ENCODE results near the gene ZCCHC7.
"Not testable (repeated sequence)": the region's sequence is repeated elsewhere in the genome, so short reads cannot be mapped to it uniquely, and the experiment has no call there.

ZCCHC7 gene

GRCh38 chr9:37286530-37287175 lies 166.3 kb downstream of the ZCCHC7 start:
- Histone ChIP-seq H3K27me3 (ENCODE audit: insufficient read depth, low read length) (no peaks in the 10 kb centered on the region), H3K4me3 (ENCODE audit: low read length) (no peak overlapping the region), H3K9ac (ENCODE audit: low read depth, low read length) (no peak overlapping the region), H3K4me1 (ENCODE audit: insufficient read depth, low read length) (peaks cover 23% of the 10 kb centered on the region), H3K27ac (ENCODE audit: low read depth, low read length) (no peak overlapping the region), H3K9me3 (ENCODE audit: insufficient read depth, low read depth, low read length) (no peaks in the 10 kb centered on the region), H3K36me3 (ENCODE audit: insufficient read depth, low read length) (no peaks in the 10 kb centered on the region)
- 91% methylated on average over 3 of the region's 6 CpGs for WGBS

DNA sequence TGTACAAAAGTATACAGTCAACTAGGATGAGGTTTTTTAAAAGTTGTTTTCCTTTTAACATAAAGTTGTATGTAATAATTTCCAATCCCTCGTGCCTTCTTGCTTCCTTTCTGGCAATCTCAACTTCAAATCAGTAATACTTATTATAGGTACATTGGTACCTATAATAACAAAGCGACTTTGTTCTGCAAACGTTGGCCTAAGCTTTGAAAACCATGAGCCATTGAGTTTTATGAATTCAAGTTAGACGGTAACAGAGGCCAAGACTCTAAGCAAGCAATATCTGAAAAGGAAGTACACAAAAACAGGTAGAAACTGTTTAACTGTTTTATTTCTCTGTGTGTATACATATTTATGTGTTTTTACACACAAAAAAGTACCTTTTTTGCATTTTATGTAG lies 166.9 kb downstream of the ZCCHC7 start:
- Histone ChIP-seq H3K4me3 (ENCODE audit: low read length) (no peak overlapping the region), H3K9me3 (ENCODE audit: insufficient read depth, low read depth, low read length) (no peaks in the 10 kb centered on the region), H3K36me3 (ENCODE audit: insufficient read depth, low read length) (no peaks in the 10 kb centered on the region), H3K27me3 (ENCODE audit: insufficient read depth, low read length) (no peaks in the 10 kb centered on the region), H3K4me1 (ENCODE audit: insufficient read depth, low read length) (peaks cover 23% of the 10 kb centered on the region), H3K9ac (ENCODE audit: low read depth, low read length) (no peak overlapping the region), H3K27ac (ENCODE audit: low read depth, low read length) (no peak overlapping the region)
- 100% methylated on average over 3 of the region's 4 CpGs for WGBS

GRCh38 chr9:37289631-37290030 lies 169.3 kb downstream of the ZCCHC7 start:
- no peak overlapping the region for H3K27ac ChIP-seq (ENCODE audit: low read depth, low read length)
- H3K4me3 ChIP-seq (ENCODE audit: low read length) = no peak overlapping the region

DNA sequence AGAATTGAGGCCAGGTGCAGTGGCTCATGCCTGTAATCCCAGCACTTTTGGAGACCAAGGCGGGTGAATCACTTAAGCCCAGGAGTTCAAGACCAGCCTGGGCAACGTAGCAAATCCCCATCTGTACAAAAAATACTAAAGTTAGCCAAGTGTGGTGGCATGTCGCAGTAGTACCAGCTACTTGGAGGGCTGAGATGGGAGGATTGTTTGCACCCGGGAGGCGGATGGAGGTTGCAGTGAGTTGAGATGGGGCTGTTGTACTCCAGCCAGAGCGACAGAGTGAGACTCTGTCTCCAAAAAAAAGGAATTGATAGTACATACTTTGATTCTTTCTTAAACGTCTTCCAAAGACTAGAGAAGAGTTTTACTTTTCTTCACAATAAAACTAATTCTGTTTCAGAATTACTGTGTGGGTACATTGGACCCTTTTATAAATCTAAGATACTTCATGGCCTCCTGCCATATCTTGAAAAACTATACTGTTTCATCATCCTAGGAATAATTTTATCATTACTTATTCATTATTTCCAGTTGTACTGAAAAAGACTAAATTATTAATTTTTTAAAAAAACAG lies 170.1 kb downstream of the ZCCHC7 start:
- Histone ChIP-seq H3K9me3 (ENCODE audit: insufficient read depth, low read depth, low read length) (no peaks in the 10 kb centered on the region), H3K27me3 (ENCODE audit: insufficient read depth, low read length) (no peaks in the 10 kb centered on the region), H3K36me3 (ENCODE audit: insufficient read depth, low read length) (no peaks in the 10 kb centered on the region), H3K27ac (ENCODE audit: low read depth, low read length) (no peak overlapping the region), H3K4me3 (ENCODE audit: low read length) (no peak overlapping the region), H3K9ac (ENCODE audit: low read depth, low read length) (no peak overlapping the region), H3K4me1 (ENCODE audit: insufficient read depth, low read length) (peaks cover 14% of the 10 kb centered on the region)
- WGBS = 94% methylated on average over 6 of the region's 7 CpGs

More at GRCh38 chr9:37289631-37290030, 169.3 kb downstream of the ZCCHC7 start:
- no peaks in the 10 kb centered on the region for H3K9me3 ChIP-seq (ENCODE audit: insufficient read depth, low read depth, low read length)
- H3K4me1 ChIP-seq (ENCODE audit: insufficient read depth, low read length) = peaks cover 11% of the 10 kb centered on the region
- H3K9ac ChIP-seq (ENCODE audit: low read depth, low read length) = no peak overlapping the region
- no peaks in the 10 kb centered on the region for H3K36me3 ChIP-seq (ENCODE audit: insufficient read depth, low read length)
- H3K27me3 ChIP-seq (ENCODE audit: insufficient read depth, low read length) = no peaks in the 10 kb centered on the region
- WGBS = 98% methylated on average over 4 of the region's 4 CpGs

GRCh38 chr9:37290940-37291485 lies 170.6 kb downstream of the ZCCHC7 start:
- H3K4me3 ChIP-seq (ENCODE audit: low read length) = no peak overlapping the region
- H3K4me1 ChIP-seq (ENCODE audit: insufficient read depth, low read length) = peaks cover 16% of the 10 kb centered on the region
- no peaks in the 10 kb centered on the region for H3K27me3 ChIP-seq (ENCODE audit: insufficient read depth, low read length)
- no peak overlapping the region for H3K27ac ChIP-seq (ENCODE audit: low read depth, low read length)
- H3K9ac ChIP-seq (ENCODE audit: low read depth, low read length) = no peak overlapping the region
- whole genome bisulfite sequencing = 94% methylated on average over 2 of the region's 2 CpGs
- no peaks in the 10 kb centered on the region for H3K36me3 ChIP-seq (ENCODE audit: insufficient read depth, low read length)
- H3K9me3 ChIP-seq (ENCODE audit: insufficient read depth, low read depth, low read length) = no peaks in the 10 kb centered on the region

DNA sequence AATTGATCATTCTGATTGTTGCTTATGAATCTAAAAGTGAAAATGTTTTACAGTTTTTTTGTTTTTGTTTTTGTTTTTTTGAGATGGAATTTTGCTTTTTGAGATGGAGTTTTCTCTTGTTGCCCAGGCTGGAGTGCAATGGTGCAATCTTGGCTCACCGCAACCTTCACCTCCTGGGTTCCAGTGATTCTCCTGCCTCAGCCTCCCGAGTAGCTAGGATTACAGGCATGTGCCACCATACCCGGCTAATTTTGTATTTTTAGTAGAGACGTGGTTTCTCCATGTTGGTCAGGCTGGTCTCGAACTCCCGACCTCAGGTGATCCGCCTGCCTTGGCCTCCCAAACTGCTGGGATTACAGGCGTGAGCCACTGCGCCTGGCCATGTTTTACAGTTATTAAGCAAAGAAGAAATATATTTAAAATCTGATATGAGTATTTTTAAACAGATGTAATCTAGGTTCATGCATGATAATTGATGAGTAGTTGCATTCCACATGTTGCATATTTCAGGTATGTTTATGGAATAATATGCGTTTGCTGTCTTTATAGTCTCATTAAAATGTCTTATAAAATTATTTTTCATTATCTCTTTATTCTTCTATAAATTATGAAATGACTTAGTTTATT lies 171.4 kb downstream of the ZCCHC7 start:
- H3K4me3 ChIP-seq (ENCODE audit: low read length); H3K9me3 ChIP-seq (ENCODE audit: insufficient read depth, low read depth, low read length); H3K36me3 ChIP-seq (ENCODE audit: insufficient read depth, low read length); H3K9ac ChIP-seq (ENCODE audit: low read depth, low read length); H3K27ac ChIP-seq (ENCODE audit: low read depth, low read length); H3K27me3 ChIP-seq (ENCODE audit: insufficient read depth, low read length): not testable (repeated sequence)
- WGBS = 97% methylated on average over 9 of the region's 10 CpGs
- H3K4me1 ChIP-seq (ENCODE audit: insufficient read depth, low read length) = peaks cover 16% of the 10 kb centered on the region

GRCh38 chr9:37292896-37293295 lies 172.5 kb downstream of the ZCCHC7 start:
- peaks cover 16% of the 10 kb centered on the region for H3K4me1 ChIP-seq (ENCODE audit: insufficient read depth, low read length)
- no peak overlapping the region for H3K4me3 ChIP-seq (ENCODE audit: low read length)
- H3K9me3 ChIP-seq (ENCODE audit: insufficient read depth, low read depth, low read length) = no peaks in the 10 kb centered on the region
- H3K27me3 ChIP-seq (ENCODE audit: insufficient read depth, low read length) = no peaks in the 10 kb centered on the region
- no peak overlapping the region for H3K9ac ChIP-seq (ENCODE audit: low read depth, low read length)
- H3K36me3 ChIP-seq (ENCODE audit: insufficient read depth, low read length) = no peaks in the 10 kb centered on the region
- H3K27ac ChIP-seq (ENCODE audit: low read depth, low read length) = no peak overlapping the region

DNA sequence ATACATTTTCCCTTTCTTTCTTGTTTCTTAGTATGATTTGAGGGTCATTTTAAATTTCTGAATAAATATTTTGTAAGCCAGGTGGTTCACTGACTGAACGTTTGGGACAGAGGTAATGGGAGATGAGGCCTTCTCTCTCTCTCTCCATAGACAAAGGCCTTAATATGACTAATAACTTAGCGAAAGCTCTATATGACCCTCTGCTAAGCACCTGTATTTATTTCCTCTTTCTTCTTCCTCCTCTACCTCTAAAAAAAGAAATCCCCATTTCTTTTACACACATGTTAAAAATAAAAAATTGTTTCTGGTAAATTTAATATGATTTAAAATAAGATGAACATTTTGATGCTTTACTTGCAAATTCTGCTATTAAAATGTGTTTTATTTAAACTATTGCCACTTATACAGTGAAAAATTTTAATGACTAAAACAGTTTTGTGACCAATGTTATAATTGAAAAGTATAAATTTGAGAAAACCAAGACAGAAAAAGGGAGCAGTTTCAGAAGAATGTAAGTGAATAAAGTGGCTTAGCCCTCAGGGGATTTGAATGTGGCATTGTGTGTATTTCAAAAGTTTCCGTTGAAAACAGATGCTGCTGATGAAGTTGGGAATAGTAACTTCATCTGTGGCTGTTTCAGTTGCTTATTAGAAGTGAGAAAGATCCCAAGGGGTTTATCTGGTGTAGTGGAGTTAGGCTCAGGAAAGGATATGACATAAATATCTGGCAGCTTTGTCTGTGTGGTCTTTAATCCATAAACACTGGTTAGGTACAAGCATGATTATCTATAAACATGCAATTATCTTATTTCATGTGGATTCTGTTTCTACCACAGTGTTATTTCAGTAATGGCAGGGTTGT lies 173.5 kb downstream of the ZCCHC7 start:
- H3K4me1 ChIP-seq (ENCODE audit: insufficient read depth, low read length) = peaks cover 16% of the 10 kb centered on the region
- no peak overlapping the region for H3K9ac ChIP-seq (ENCODE audit: low read depth, low read length)
- H3K36me3 ChIP-seq (ENCODE audit: insufficient read depth, low read length) = no peaks in the 10 kb centered on the region
- H3K27ac ChIP-seq (ENCODE audit: low read depth, low read length) = no peak overlapping the region
- WGBS = 61% methylated on average over 3 of the region's 3 CpGs
- H3K27me3 ChIP-seq (ENCODE audit: insufficient read depth, low read length) = no peaks in the 10 kb centered on the region
- no peak overlapping the region for H3K4me3 ChIP-seq (ENCODE audit: low read length)
- H3K9me3 ChIP-seq (ENCODE audit: insufficient read depth, low read depth, low read length) = no peaks in the 10 kb centered on the region

DNA sequence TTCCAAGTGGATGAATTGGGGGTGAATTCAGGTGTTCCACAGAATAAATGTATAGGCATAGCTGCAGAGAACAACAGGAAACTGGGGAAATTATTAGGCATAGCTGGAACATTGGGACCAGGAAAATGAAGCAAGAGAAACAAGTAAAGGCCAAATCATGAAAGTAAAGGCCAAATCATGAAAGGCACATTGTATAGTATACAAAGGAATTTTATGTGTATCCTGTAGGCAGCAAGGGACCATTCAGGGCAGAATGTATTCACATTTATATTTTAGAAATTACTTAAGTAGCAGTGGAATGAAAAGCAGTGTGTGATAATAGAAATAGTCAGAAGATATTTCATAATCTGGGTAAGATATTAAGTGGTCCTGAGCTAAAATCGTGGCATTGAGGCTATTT lies 174.8 kb downstream of the ZCCHC7 start:
- Histone ChIP-seq H3K9me3 (ENCODE audit: insufficient read depth, low read depth, low read length) (no peaks in the 10 kb centered on the region), H3K4me3 (ENCODE audit: low read length) (no peak overlapping the region), H3K27ac (ENCODE audit: low read depth, low read length) (no peak overlapping the region), H3K27me3 (ENCODE audit: insufficient read depth, low read length) (no peaks in the 10 kb centered on the region), H3K36me3 (ENCODE audit: insufficient read depth, low read length) (no peaks in the 10 kb centered on the region), H3K4me1 (ENCODE audit: insufficient read depth, low read length) (peaks cover 18% of the 10 kb centered on the region), H3K9ac (ENCODE audit: low read depth, low read length) (no peak overlapping the region)
- 89% methylated on average over 1 of the region's 1 CpG for WGBS

DNA sequence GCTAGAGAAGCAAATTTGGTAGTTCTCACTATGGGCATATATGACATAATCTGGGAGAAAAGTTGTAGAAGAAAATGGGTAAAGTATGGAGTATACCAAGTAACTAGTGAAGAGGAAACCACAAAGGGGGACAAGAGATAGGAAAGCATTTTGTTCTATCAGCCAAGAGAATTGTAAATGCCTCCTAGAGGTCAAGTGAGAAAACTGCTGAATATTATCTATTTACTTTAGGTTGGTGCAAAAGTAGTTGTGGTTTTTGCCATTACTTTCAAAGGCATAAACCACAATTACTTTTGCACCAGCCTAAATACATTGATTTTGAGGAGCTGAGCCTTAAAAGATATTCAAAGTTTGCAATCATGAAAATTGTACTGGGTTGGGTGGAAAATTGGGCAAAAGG lies 175.4 kb downstream of the ZCCHC7 start:
- H3K9ac ChIP-seq (ENCODE audit: low read depth, low read length) = no peak overlapping the region
- no peak overlapping the region for H3K4me3 ChIP-seq (ENCODE audit: low read length)
- no peaks in the 10 kb centered on the region for H3K36me3 ChIP-seq (ENCODE audit: insufficient read depth, low read length)
- H3K27ac ChIP-seq (ENCODE audit: low read depth, low read length) = no peak overlapping the region
- H3K4me1 ChIP-seq (ENCODE audit: insufficient read depth, low read length) = peaks cover 24% of the 10 kb centered on the region
- no peaks in the 10 kb centered on the region for H3K27me3 ChIP-seq (ENCODE audit: insufficient read depth, low read length)
- H3K9me3 ChIP-seq (ENCODE audit: insufficient read depth, low read depth, low read length) = no peaks in the 10 kb centered on the region

- Histone ChIP-seq H3K27me3 (ENCODE audit: insufficient read depth, low read length) (no peaks in the 10 kb centered on the region), H3K9me3 (ENCODE audit: insufficient read depth, low read depth, low read length) (no peaks in the 10 kb centered on the region), H3K36me3 (ENCODE audit: insufficient read depth, low read length) (no peaks in the 10 kb centered on the region), H3K4me3 (ENCODE audit: low read length) (no peak overlapping the region), H3K9ac (ENCODE audit: low read depth, low read length) (no peak overlapping the region), H3K4me1 (ENCODE audit: insufficient read depth, low read length) (peaks cover 28% of the 10 kb centered on the region), H3K27ac (ENCODE audit: low read depth, low read length) (no peak overlapping the region)
- 94% methylated on average over 3 of the region's 3 CpGs for WGBS
Measured at GRCh38 chr9:37297592-37297991, 177.2 kb downstream of the ZCCHC7 start.
